ENCODE data around the gene SPAM1.

- TF ChIP-seq CTCF (IDR thresholded peaks at IDR 0.05) (no peak), POLR2A (IDR thresholded peaks at IDR 0.05) (no peak)
Observed at GRCh38 chr7:123929107-123929506, 4.1 kb downstream of the SPAM1 start.

All from uterus (tissue), 2 donors.